Activated CD4-positive, alpha-beta T cell treated with anti-CD3 and anti-CD28 coated beads, Interleukin-2, amount 50 U/mL, for 4 hours (primary cell): ENCODE results near the gene FGF12.

ENCODE experiments used
- DNase-seq, 2 experiments: peaks; one replicate each; pipeline ENCODE4 v3.0.0-alpha.2; 2020

Gene FGF12

GRCh38 chr3:192675958-192676649, 51.2 kb downstream of the FGF12 start:
- DNase-seq = no peak

GRCh38 chr3:192655628-192656027, 71.7 kb downstream of the FGF12 start:
- no peak for DNase-seq

- DNase-seq = no peak
Measured at GRCh38 chr3:192655040-192655439, 72.3 kb downstream of the FGF12 start.

GRCh38 chr3:192653862-192654261, 73.5 kb downstream of the FGF12 start:
- no peak for DNase-seq

GRCh38 chr3:192652727-192653126, 74.6 kb downstream of the FGF12 start:
- no peak for DNase-seq

- DNase-seq = no peak
Measured at GRCh38 chr3:192651836-192652512, 75.4 kb downstream of the FGF12 start.

GRCh38 chr3:192645437-192645836, 81.9 kb downstream of the FGF12 start:
- no peak for DNase-seq

- DNase-seq = no peak
Measured at GRCh38 chr3:192642651-192643050, 84.7 kb downstream of the FGF12 start.

GRCh38 chr3:192641919-192642318, 85.4 kb downstream of the FGF12 start:
- no peak for DNase-seq

- DNase-seq = no peak
Measured at GRCh38 chr3:192639987-192640386, 87.4 kb downstream of the FGF12 start.

- no peak for DNase-seq
Measured at GRCh38 chr3:192637803-192638202, 89.5 kb downstream of the FGF12 start.

GRCh38 chr3:192636517-192637444, 90.6 kb downstream of the FGF12 start:
- no peak for DNase-seq

- no peak for DNase-seq
Measured at GRCh38 chr3:192629429-192629828, 97.9 kb downstream of the FGF12 start.

- DNase-seq = no peak
Measured at GRCh38 chr3:192621909-192622308, 105.4 kb downstream of the FGF12 start.

GRCh38 chr3:192620275-192620674, 107.1 kb downstream of the FGF12 start:
- no peak for DNase-seq

- DNase-seq = no peak
Measured at GRCh38 chr3:192611411-192611810, 115.9 kb downstream of the FGF12 start.

- DNase-seq = no peak
Measured at GRCh38 chr3:192608726-192609600, 118.4 kb downstream of the FGF12 start.

- no peak for DNase-seq
Measured at GRCh38 chr3:192607798-192608197, 119.5 kb downstream of the FGF12 start.

- DNase-seq = no peak
Measured at GRCh38 chr3:192597913-192598312, 129.4 kb downstream of the FGF12 start.

GRCh38 chr3:192597506-192597905, 129.8 kb downstream of the FGF12 start:
- DNase-seq = no peak

- no peak for DNase-seq
Measured at GRCh38 chr3:192578729-192579128, 148.6 kb downstream of the FGF12 start.

- DNase-seq = no peak
Measured at GRCh38 chr3:192577811-192578210, 149.5 kb downstream of the FGF12 start.

GRCh38 chr3:192577271-192577670, 150.1 kb downstream of the FGF12 start:
- DNase-seq = no peak
